Vagina (tissue), 2 donors: ENCODE measurements around the gene RBPJ.

Experiments used
- POLR2A ChIP-seq, 2 donors: fragments of 450-650 bp; IDR thresholded peaks; one replicate each; pipeline ENCODE4 v1.6.1; 2017; ENCODE audit warnings: antibody characterized with exemption in 2 of 2, mild to moderate bottlenecking in 2 of 2, moderate library complexity in 2 of 2
- POLR2AphosphoS5 ChIP-seq, 2 donors: sonication (generic); formaldehyde crosslinking; IDR thresholded peaks; one replicate each; pipeline ENCODE4 v1.9.0; 2017; ENCODE audit warnings: antibody characterized with exemption in 2 of 2, mild to moderate bottlenecking in 2 of 2, low read depth in 1 of 2; ENCODE audit not compliant: insufficient read depth in 1 of 2
- TF ChIP-seq, protein P1 (sequence below), 3 experiments: fragments of 450-650 bp in 2 of 3; fragments of 200-600 bp in 1 of 3; sonication (generic) in 1 of 3; IDR thresholded peaks; one replicate each; pipeline ENCODE4 v1.5.1; 2017 to 2019; ENCODE audit warnings: antibody characterized with exemption in 3 of 3, mild to moderate bottlenecking in 2 of 3, moderate library complexity in 2 of 3

DNA sequence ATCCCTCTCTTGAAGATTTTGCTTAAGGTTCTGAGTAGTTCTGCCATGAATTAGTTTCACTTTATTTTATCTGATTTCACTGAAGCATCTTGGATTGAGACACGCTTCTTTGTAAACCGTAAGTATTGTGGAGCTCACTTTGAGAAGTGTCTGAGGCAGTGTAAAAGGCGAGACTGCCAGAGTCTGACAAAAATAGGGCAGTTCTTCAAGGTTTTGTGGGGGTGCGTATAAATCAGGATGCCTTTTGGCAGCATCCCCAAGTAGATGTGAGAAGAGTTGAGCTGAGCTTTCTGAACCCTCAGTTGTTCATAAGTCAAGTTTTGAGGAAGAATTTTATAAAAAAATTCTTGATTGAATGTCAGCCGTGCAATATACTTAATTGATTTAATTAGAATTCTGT lies 76.3 kb downstream of the RBPJ start:
- TF ChIP-seq, protein P1, sequence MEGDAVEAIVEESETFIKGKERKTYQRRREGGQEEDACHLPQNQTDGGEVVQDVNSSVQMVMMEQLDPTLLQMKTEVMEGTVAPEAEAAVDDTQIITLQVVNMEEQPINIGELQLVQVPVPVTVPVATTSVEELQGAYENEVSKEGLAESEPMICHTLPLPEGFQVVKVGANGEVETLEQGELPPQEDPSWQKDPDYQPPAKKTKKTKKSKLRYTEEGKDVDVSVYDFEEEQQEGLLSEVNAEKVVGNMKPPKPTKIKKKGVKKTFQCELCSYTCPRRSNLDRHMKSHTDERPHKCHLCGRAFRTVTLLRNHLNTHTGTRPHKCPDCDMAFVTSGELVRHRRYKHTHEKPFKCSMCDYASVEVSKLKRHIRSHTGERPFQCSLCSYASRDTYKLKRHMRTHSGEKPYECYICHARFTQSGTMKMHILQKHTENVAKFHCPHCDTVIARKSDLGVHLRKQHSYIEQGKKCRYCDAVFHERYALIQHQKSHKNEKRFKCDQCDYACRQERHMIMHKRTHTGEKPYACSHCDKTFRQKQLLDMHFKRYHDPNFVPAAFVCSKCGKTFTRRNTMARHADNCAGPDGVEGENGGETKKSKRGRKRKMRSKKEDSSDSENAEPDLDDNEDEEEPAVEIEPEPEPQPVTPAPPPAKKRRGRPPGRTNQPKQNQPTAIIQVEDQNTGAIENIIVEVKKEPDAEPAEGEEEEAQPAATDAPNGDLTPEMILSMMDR (IDR thresholded peaks at IDR 0.05) = no peak
- no peak for TF ChIP-seq POLR2AphosphoS5 (IDR thresholded peaks at IDR 0.05; ENCODE audit: insufficient read depth in 1 of 2, low read depth in 1 of 2)
- TF ChIP-seq POLR2A (IDR thresholded peaks at IDR 0.05) = no peak
